IMR-90 (cell line): ENCODE data around the gene PDCL3. TPM values are rescaled to one million over a fixed set of nuclear protein-coding genes. Genes with fewer than 3 reads are reported as not detected.

ENCODE experiments used
- ATAC-seq: fragments of 200-7000 bp; cut with Tn5 transposase; 2 replicates; pipeline ENCODE4 v1.9.1; 2020; ENCODE audit warnings: low read depth, mild to moderate bottlenecking, moderate library complexity
- BruUV-seq: library from RNA; stranded (reverse); fragments of 400-500 nt; replicated peaks from 2 replicates; lab custom pipeline; 2021; lab: Mats Ljungman, UMichigan
- CTCF ChIA-PET: fragments of 300-600 bp; formaldehyde crosslinking; extraction: SDS; loops from one replicate; lab custom pipeline; 2021; ENCODE audit warnings: antibody characterized with exemption; lab: Yijun Ruan, JAX
- POLR2A ChIA-PET: fragments of 300-600 bp; sonication (Branson Sonifier 250); formaldehyde crosslinking; loops from one replicate; lab custom pipeline; 2022; ENCODE audit warnings: antibody characterized with exemption; ENCODE audit not compliant: unreplicated experiment; lab: Charles Lee
- DNase-seq: peaks from one replicate; pipeline ENCODE4 v3.0.0; 2013
- H2AFZ ChIP-seq: replicated peaks from 2 replicates; pipeline ENCODE3; 2013; ENCODE audit warnings: low read length, mild to moderate bottlenecking; ENCODE audit not compliant: poor library complexity
- H2AK5ac ChIP-seq: 2 replicates; pipeline ENCODE4 v1.6.1; 2013; ENCODE audit warnings: low read depth, low read length, inconsistent platforms
- H2AK9ac ChIP-seq: replicated peaks from 2 replicates; pipeline ENCODE3; 2013; ENCODE audit warnings: mild to moderate bottlenecking, low read depth, low read length, moderate library complexity; ENCODE audit not compliant: poor library complexity
- H2BK120ac ChIP-seq: 2 replicates; pipeline ENCODE4 v1.6.1; 2013; ENCODE audit warnings: low read depth, low read length, inconsistent platforms
- H2BK15ac ChIP-seq: 3 replicates; pipeline ENCODE4 v1.6.1; 2013; ENCODE audit warnings: low read depth, low read length, inconsistent platforms
- H2BK20ac ChIP-seq: 2 replicates; pipeline ENCODE4 v1.6.1; 2013; ENCODE audit warnings: low read depth, mild to moderate bottlenecking, inconsistent platforms, low read length, moderate library complexity
- H2BK5ac ChIP-seq: 2 replicates; pipeline ENCODE4 v1.6.1; 2013; ENCODE audit warnings: mild to moderate bottlenecking, low read depth, low read length, inconsistent platforms; ENCODE audit not compliant: poor library complexity, severe bottlenecking
- H3K14ac ChIP-seq: replicated peaks from 2 replicates; pipeline ENCODE4 v1.6.1; 2013; ENCODE audit warnings: low read depth, low read length, inconsistent platforms
- H3K18ac ChIP-seq: 2 replicates; pipeline ENCODE4 v1.6.1; 2013; ENCODE audit warnings: low read depth, low read length, control low read depth
- H3K23ac ChIP-seq: 2 replicates; pipeline ENCODE4 v1.6.1; 2013; ENCODE audit warnings: low read depth, low read length, inconsistent platforms
- H3K27ac ChIP-seq: 2 replicates; pipeline ENCODE4 v1.5.1; 2013; ENCODE audit warnings: mild to moderate bottlenecking, control low read depth, low read length; ENCODE audit not compliant: insufficient read depth
- H3K27me3 ChIP-seq: 2 replicates; pipeline ENCODE4 v1.6.1; 2013; ENCODE audit warnings: low read length; ENCODE audit not compliant: control insufficient read depth, insufficient read depth
- H3K36me3 ChIP-seq: 2 replicates; pipeline ENCODE4 v1.6.1; 2013; ENCODE audit warnings: low read length, mixed read lengths; ENCODE audit not compliant: control insufficient read depth, insufficient read depth
- H3K4ac ChIP-seq: 2 replicates; pipeline ENCODE4 v1.6.1; 2013; ENCODE audit warnings: low read depth, low read length, inconsistent platforms
- H3K4me1 ChIP-seq: 2 replicates; pipeline ENCODE4 v1.6.1; 2013; ENCODE audit warnings: low read length, mixed read lengths; ENCODE audit not compliant: control insufficient read depth, insufficient read depth
- H3K4me2 ChIP-seq: 2 replicates; pipeline ENCODE4 v1.6.1; 2013; ENCODE audit warnings: low read depth, mild to moderate bottlenecking, control low read depth, low read length, moderate library complexity
- H3K4me3 ChIP-seq: 2 replicates; pipeline ENCODE4 v1.5.1; 2013; ENCODE audit warnings: low read depth, mild to moderate bottlenecking, control low read depth, low read length, moderate library complexity; ENCODE audit not compliant: insufficient read depth
- H3K56ac ChIP-seq: 2 replicates; pipeline ENCODE4 v1.6.1; 2013; ENCODE audit warnings: low read length, inconsistent platforms; ENCODE audit not compliant: insufficient read depth; ENCODE audit errors: extremely low read depth
- H3K79me1 ChIP-seq, 2 experiments: 2 replicates each; pipeline ENCODE4 v1.6.1; 2013; ENCODE audit warnings: low read length in 2 of 2, inconsistent platforms in 1 of 2, low read depth in 1 of 2
- H3K9ac ChIP-seq: 2 replicates; pipeline ENCODE4 v1.6.1; 2013; ENCODE audit warnings: low read depth, low read length, control low read depth
- H3K9me1 ChIP-seq: 2 replicates; pipeline ENCODE4 v1.6.1; 2013; ENCODE audit warnings: low read length, inconsistent platforms; ENCODE audit not compliant: insufficient read depth
- H3K9me3 ChIP-seq: 2 replicates; pipeline ENCODE4 v1.6.1; 2013; ENCODE audit warnings: low read length; ENCODE audit not compliant: control insufficient read depth, insufficient read depth
- H4K20me1 ChIP-seq: 2 replicates; pipeline ENCODE4 v1.6.1; 2013; ENCODE audit warnings: low read length, inconsistent platforms; ENCODE audit not compliant: insufficient read depth
- H4K5ac ChIP-seq: 2 replicates; pipeline ENCODE4 v1.6.1; 2013; ENCODE audit warnings: mild to moderate bottlenecking, low read depth, low read length, control low read depth
- H4K8ac ChIP-seq, 2 experiments: 2 replicates each; pipeline ENCODE4 v1.6.1; 2013; ENCODE audit warnings: low read depth in 2 of 2, low read length in 2 of 2, control low read depth in 1 of 2, inconsistent platforms in 1 of 2
- H4K91ac ChIP-seq: 2 replicates; pipeline ENCODE4 v1.6.1; 2013; ENCODE audit warnings: low read depth, low read length, inconsistent platforms; ENCODE audit not compliant: insufficient read depth
- CEBPB ChIP-seq: IDR thresholded peaks from 2 replicates; pipeline ENCODE4 v1.6.1; 2012; ENCODE audit warnings: low read depth, low read length, improper control_type of control experiment
- CTCF ChIP-seq: conservative IDR thresholded peaks from 2 replicates; pipeline ENCODE4 v1.5.1; 2012; ENCODE audit warnings: mild to moderate bottlenecking, low read depth, low read length, improper control_type of control experiment
- FOS ChIP-seq: fragments of 150-350 bp; IDR thresholded peaks from 2 replicates; pipeline ENCODE4 v1.6.1; 2016; ENCODE audit warnings: low read depth, low read length
- MXI1 ChIP-seq: IDR thresholded peaks from 2 replicates; pipeline ENCODE4 v1.6.1; 2012; ENCODE audit warnings: low read depth, mild to moderate bottlenecking, low read length, moderate library complexity, borderline replicate concordance
- NFE2L2 ChIP-seq: fragments of 150-350 bp; IDR thresholded peaks from 2 replicates; pipeline ENCODE4 v1.6.1; 2016; ENCODE audit warnings: low read depth, mild to moderate bottlenecking, low read length
- POLR2A ChIP-seq: IDR thresholded peaks from 2 replicates; pipeline ENCODE4 v1.6.1; 2012; ENCODE audit warnings: mild to moderate bottlenecking, low read depth, low read length
- WGBS, 2 experiments: methylation state at CpG; one replicate each; pipeline versions ENCODE4 v1.1.5 to v1.1.7; 2013; ENCODE audit warnings: missing lambda C conversion rate in 2 of 2; ENCODE audit not compliant: insufficient read length in 1 of 2; ENCODE audit errors: extremely low coverage in 2 of 2; 5-methylcytosine and 5-hydroxymethylcytosine counted together
- dilution Hi-C: fragments of 300-500 bp; cut with HindIII; formaldehyde crosslinking; loops from one replicate; pipeline ENCODE4 v1.14.3; 2018; ENCODE audit warnings: low sequenced_read_pairs; ENCODE audit not compliant: unreplicated experiment
- in situ Hi-C: fragments of 300-500 bp; cut with MboI; formaldehyde crosslinking; loops from 3 replicates; pipeline ENCODE4 v1.14.3; 2019; ENCODE audit warnings: low sequenced_read_pairs, inconsistent platforms, mixed read lengths
- intact Hi-C: fragments of 100-400 bp; cut with micrococcal nuclease; formaldehyde crosslinking; loops from 2 replicates; pipeline ENCODE4 v1.10.0; 2022
- polyA plus RNA-seq, 3 experiments: library from polyadenylated mRNA; depleted of rRNA; stranded (reverse); fragments of >200 nt; gene quantifications; 2 replicates each; pipeline ENCODE4 v1.2.3, GENCODE V29; 2012; ENCODE audit warnings: low replicate concordance in 1 of 3
- total RNA-seq: library from RNA; depleted of rRNA; stranded (reverse); fragments of >200 nt; gene quantifications from 2 replicates; pipeline ENCODE4 v1.2.3, GENCODE V29; 2012

The PDCL3 gene
- total and polyA plus RNA-seq, 2 of the 4 experiments (the other 2 are of a cell fraction) = 9.5 to 26.4 TPM

- in situ Hi-C loops = no loop called here
- Histone ChIP-seq H4K91ac (no peak overlapping the region), H2BK120ac (no peak overlapping the region), H4K5ac (no peak overlapping the region), H3K36me3 (no peaks in the 10 kb centered on the region), H2AK9ac (no peak overlapping the region), H4K20me1 (no peaks in the 10 kb centered on the region), H2AK5ac (no peak overlapping the region), H3K18ac (no peak overlapping the region), H3K4ac (no peak overlapping the region), H3K27me3 (peaks cover 2% of the 10 kb centered on the region; the same call in 1 of the 2 replicates), H3K4me1 (no peaks in the 10 kb centered on the region), H2AFZ (no peak overlapping the region), H3K79me1 (no peaks in the 10 kb centered on the region), H2BK15ac (no peak overlapping the region), H3K9me1 (no peaks in the 10 kb centered on the region), H3K23ac (no peak overlapping the region), H3K9me3 (no peaks in the 10 kb centered on the region), H2BK5ac (no peak overlapping the region), H3K9ac (no peak overlapping the region), H4K8ac (no peak overlapping the region), H3K4me2 (no peak overlapping the region), H3K27ac (no peak overlapping the region), H3K4me3 (no peak overlapping the region), H2BK20ac (no peak overlapping the region), H3K14ac (no peak overlapping the region), H3K56ac (no peak overlapping the region)
- TF ChIP-seq CEBPB = no peak
- no peak for TF ChIP-seq CTCF
- no peak for TF ChIP-seq POLR2A
- TF ChIP-seq FOS = no peak
- no peak for TF ChIP-seq MXI1
- no peak for TF ChIP-seq NFE2L2
- intact Hi-C loops = no loop called here
- no peak for DNase-seq
- WGBS, 2 experiments = no CpG with 5 or more reads among the region's 5 CpGs
- ChIA-PET CTCF (no interaction called here), POLR2A (no interaction called here)
- dilution Hi-C loops = no loop called here
- no TSS peak for BruUV-seq
- no peak for ATAC-seq
Measured at GRCh38 chr2:100551303-100551702, 11.5 kb upstream of the PDCL3 start.
